Measurements from ENCODE around the gene MYL12A. TPM values are rescaled to one million over a fixed set of nuclear protein-coding genes. Genes with fewer than 3 reads are reported as not detected.

The MYL12A gene
- total and polyA plus RNA-seq, 11 donors: 1,642 to 7,537 (median 4,261) TPM

- H3K27me3 ChIP-seq: peaks cover 0 to 4% (median 0%) of the 10 kb centered on the region in 9 donors
- ATAC-seq: no peak
Observed at GRCh38 chr18:3294435-3295080, 47.0 kb downstream of the MYL12A start.

GRCh38 chr18:3297025-3297984, 49.7 kb downstream of the MYL12A start:
- Histone ChIP-seq H3K36me3 (no peaks in the 10 kb centered on the region), H3K27me3 (peaks cover 0 to 4% (median 0%) of the 10 kb centered on the region in 9 donors), H3K27ac (peak overlapping the region in 3 of 12 donors; percentile 7 to 39 (median 17)), H3K4me1 (peaks cover 0 to 12% (median 3%) of the 10 kb centered on the region in 12 donors), H3K4me3 (peak overlapping the region; percentile 15 to 76 (median 55)), H3K9me3 (peaks cover 0 to 17% (median 0%) of the 10 kb centered on the region in 12 donors)
- ATAC-seq (peak; percentile 85 to 93 (median 92)), DNase-seq (peak; percentile 76 to 89 (median 84))
- 3 to 10% (median 7%) methylated on average over 10 to 18 of the region's 18 CpGs for WGBS, 4 donors
- intact Hi-C loops (cut with DNase I): loop anchor here in 2 of 10 donors (5.0 kb wide), 2 partner anchors 140 to 365 kb away; no protein-coding TSS in a partner anchor
- TF ChIP-seq POLR2A (IDR thresholded peaks at IDR 0.05): no peak
- peak in 11 of 12 donors; percentile 21 to 53 (median 37) for TF ChIP-seq CTCF (IDR thresholded peaks at IDR 0.05)

More at GRCh38 chr18:3294435-3295080, 47.0 kb downstream of the MYL12A start:
- DNase-seq: no peak
- 77 to 93% (median 91%) methylated on average over 3 of the region's 3 CpGs for WGBS, 4 donors
- H3K27ac ChIP-seq: no peak overlapping the region
- TF ChIP-seq POLR2A (IDR thresholded peaks at IDR 0.05) (no peak), CTCF (IDR thresholded peaks at IDR 0.05) (no peak)
- H3K4me3 ChIP-seq: no peak overlapping the region
- no peaks in the 10 kb centered on the region for H3K36me3 ChIP-seq
- intact Hi-C loops (cut with DNase I): loop anchor here in 2 of 10 donors (5.0 kb wide), 2 partner anchors 143 to 368 kb away; no protein-coding TSS in a partner anchor
- H3K9me3 ChIP-seq: peaks cover 0 to 22% (median 0%) of the 10 kb centered on the region in 12 donors
- peaks cover 0 to 12% (median 3%) of the 10 kb centered on the region in 12 donors for H3K4me1 ChIP-seq

GRCh38 chr18:3304832-3305231, 57.2 kb downstream of the MYL12A start:
- no peaks in the 10 kb centered on the region for H3K27me3 ChIP-seq
- no peaks in the 10 kb centered on the region for H3K9me3 ChIP-seq
- no peaks in the 10 kb centered on the region for H3K4me1 ChIP-seq
- no peaks in the 10 kb centered on the region for H3K36me3 ChIP-seq
- TF ChIP-seq CTCF (IDR thresholded peaks at IDR 0.05): no peak
- TF ChIP-seq POLR2A (IDR thresholded peaks at IDR 0.05): no peak
- H3K27ac ChIP-seq: no peak overlapping the region
- H3K4me3 ChIP-seq: no peak overlapping the region
- WGBS, 4 donors: 100% methylated on average over 1 of the region's 1 CpG
- intact Hi-C loops (cut with DNase I): no loop called here
- DNase-seq (no peak), ATAC-seq (no peak)

GRCh38 chr18:3305354-3305762, 57.8 kb downstream of the MYL12A start:
- ATAC-seq (no peak), DNase-seq (no peak)
- H3K4me3 ChIP-seq: no peak overlapping the region
- no peak overlapping the region for H3K27ac ChIP-seq
- WGBS, 4 donors: 82 to 86% (median 84%) methylated on average over 7 of the region's 7 CpGs
- H3K4me1 ChIP-seq: no peaks in the 10 kb centered on the region
- no peaks in the 10 kb centered on the region for H3K36me3 ChIP-seq
- TF ChIP-seq CTCF (IDR thresholded peaks at IDR 0.05) (no peak), POLR2A (IDR thresholded peaks at IDR 0.05) (no peak)
- H3K9me3 ChIP-seq: no peaks in the 10 kb centered on the region
- H3K27me3 ChIP-seq: no peaks in the 10 kb centered on the region
- intact Hi-C loops (cut with DNase I): no loop called here

Data from heart left ventricle (tissue), 16 donors.